HL-60 (cell line): ENCODE measurements around the gene CDKL2.

Experiments
- POLR2AphosphoS5 ChIP-seq: IDR thresholded peaks from 2 replicates; pipeline ENCODE4 v1.6.1; 2012; ENCODE audit warnings: low read depth
- TF ChIP-seq, protein P1 (sequence below): IDR thresholded peaks from one replicate; pipeline ENCODE4 v1.5.1; 2011; ENCODE audit warnings: low read length, control low read depth, inconsistent platforms; ENCODE audit not compliant: insufficient read depth

DNA sequence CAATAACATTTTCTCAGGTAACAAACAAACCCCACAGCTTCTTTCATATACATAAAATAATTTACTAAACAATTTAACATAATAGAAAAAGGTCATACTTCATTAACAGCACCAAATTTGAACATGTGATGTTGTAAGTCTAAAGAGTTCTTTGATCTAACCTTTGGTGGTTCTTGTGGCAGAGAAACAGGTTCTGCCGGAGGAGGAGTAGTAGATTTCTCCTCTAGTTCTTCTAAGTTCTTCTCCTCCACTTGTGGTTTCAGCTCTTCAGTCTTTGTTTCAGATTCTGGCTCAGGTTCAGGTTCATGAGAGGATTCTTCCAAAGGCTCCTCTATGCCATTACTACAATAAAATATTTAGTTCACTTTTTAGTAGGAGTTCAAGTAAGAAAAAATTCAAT, 24.6 kb upstream of the CDKL2 start:
- TF ChIP-seq, protein P1, sequence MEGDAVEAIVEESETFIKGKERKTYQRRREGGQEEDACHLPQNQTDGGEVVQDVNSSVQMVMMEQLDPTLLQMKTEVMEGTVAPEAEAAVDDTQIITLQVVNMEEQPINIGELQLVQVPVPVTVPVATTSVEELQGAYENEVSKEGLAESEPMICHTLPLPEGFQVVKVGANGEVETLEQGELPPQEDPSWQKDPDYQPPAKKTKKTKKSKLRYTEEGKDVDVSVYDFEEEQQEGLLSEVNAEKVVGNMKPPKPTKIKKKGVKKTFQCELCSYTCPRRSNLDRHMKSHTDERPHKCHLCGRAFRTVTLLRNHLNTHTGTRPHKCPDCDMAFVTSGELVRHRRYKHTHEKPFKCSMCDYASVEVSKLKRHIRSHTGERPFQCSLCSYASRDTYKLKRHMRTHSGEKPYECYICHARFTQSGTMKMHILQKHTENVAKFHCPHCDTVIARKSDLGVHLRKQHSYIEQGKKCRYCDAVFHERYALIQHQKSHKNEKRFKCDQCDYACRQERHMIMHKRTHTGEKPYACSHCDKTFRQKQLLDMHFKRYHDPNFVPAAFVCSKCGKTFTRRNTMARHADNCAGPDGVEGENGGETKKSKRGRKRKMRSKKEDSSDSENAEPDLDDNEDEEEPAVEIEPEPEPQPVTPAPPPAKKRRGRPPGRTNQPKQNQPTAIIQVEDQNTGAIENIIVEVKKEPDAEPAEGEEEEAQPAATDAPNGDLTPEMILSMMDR = no peak
- TF ChIP-seq POLR2AphosphoS5 = no peak
